HCT116 (cell line): Measurements from ENCODE around the gene TMTC2. TPM values are rescaled to one million over a fixed set of nuclear protein-coding genes. Genes with fewer than 3 reads are reported as not detected.

Source experiments
- ATAC-seq: fragments of 200-7000 bp; cut with Tn5 transposase; 2 replicates; pipeline ENCODE4 v1.9.1; 2020; ENCODE audit warnings: mild to moderate bottlenecking, moderate library complexity
- BruUV-seq: library from RNA; stranded (reverse); fragments of 400-500 nt; replicated peaks from 2 replicates; lab custom pipeline; 2021; lab: Mats Ljungman, UMichigan
- CTCF ChIA-PET: fragments of 300-600 bp; sonication (Branson Sonifier 250); formaldehyde crosslinking; loops from one replicate; lab custom pipeline; 2021; ENCODE audit warnings: antibody characterized with exemption; lab: Charles Lee
- POLR2A ChIA-PET: fragments of 300-600, 350-600 bp; sonication (Branson Sonifier 250); formaldehyde crosslinking; loops from one replicate; lab custom pipeline; 2021; ENCODE audit warnings: antibody characterized with exemption; lab: Charles Lee
- RAD21 ChIA-PET, 2 experiments: fragments of 300-600 bp; sonication (Branson Sonifier 250); formaldehyde crosslinking; loops; one replicate each; lab custom pipeline; 2023; ENCODE audit warnings: low total read pairs in 2 of 2; ENCODE audit not compliant: uncharacterized antibody in 2 of 2, unreplicated experiment in 2 of 2, low non-redundant PET in 1 of 2; lab: Charles Lee
- DNase-seq: peaks from one replicate; pipeline ENCODE4 v3.0.0-alpha.2; 2010; ENCODE audit warnings: low read depth, low spot score
- H2AFZ ChIP-seq: fragments of 200-600 bp; shearing (Covaris generic), sonication (generic); 2 replicates; pipeline ENCODE4 v1.6.1; 2017; ENCODE audit warnings: low read depth, mixed run types, mixed read lengths, antibody characterized with exemption, low read length; ENCODE audit not compliant: poor library complexity, severe bottlenecking
- H3K27ac ChIP-seq: 2 replicates; pipeline ENCODE4 v1.5.1; 2012; ENCODE audit warnings: low read depth, low read length
- H3K27me3 ChIP-seq: fragments of 200-600 bp; sonication (generic); 2 replicates; pipeline ENCODE4 v1.6.1; 2016; ENCODE audit warnings: mixed run types, low read length, mixed read lengths; ENCODE audit not compliant: insufficient read depth
- H3K36me3 ChIP-seq, 2 experiments: fragments of 200-500 bp in 1 of 2; fragments of 200-600 bp in 1 of 2; sonication (Bioruptor generic) in 1 of 2; sonication (generic) in 1 of 2; 2 replicates each; pipeline versions ENCODE4 v1.5.1 to v1.6.1; 2014 to 2016; ENCODE audit warnings: low read length in 2 of 2, inconsistent platforms in 1 of 2, mixed read lengths in 1 of 2, mixed run types in 1 of 2; ENCODE audit not compliant: insufficient read depth in 2 of 2, control insufficient read depth in 1 of 2
- H3K4me1 ChIP-seq, 2 experiments: fragments of 200-600 bp in 1 of 2; sonication (generic) in 1 of 2; 2 replicates each; pipeline versions ENCODE4 v1.5.1 to v1.6.1; 2012 to 2017; ENCODE audit warnings: low read length in 2 of 2, inconsistent platforms in 1 of 2, mild to moderate bottlenecking in 1 of 2, mixed read lengths in 1 of 2, mixed run types in 1 of 2, moderate library complexity in 1 of 2; ENCODE audit not compliant: insufficient read depth in 2 of 2, control insufficient read depth in 1 of 2
- H3K4me2 ChIP-seq: fragments of 200-600 bp; sonication (generic); 2 replicates; pipeline ENCODE4 v1.6.1; 2017; ENCODE audit warnings: mixed run types, low read length, mixed read lengths
- H3K4me3 ChIP-seq, 2 experiments: fragments of 200-600 bp in 1 of 2; sonication (generic) in 1 of 2; replicated peaks in 1 of 2; 2 replicates each; pipeline ENCODE4 v1.5.1; 2011 to 2016; ENCODE audit warnings: low read length in 2 of 2, control low read depth in 1 of 2, low read depth in 1 of 2, mild to moderate bottlenecking in 1 of 2, mixed read lengths in 1 of 2, mixed run types in 1 of 2
- H3K79me2 ChIP-seq: fragments of 200-600 bp; sonication (generic); 2 replicates; pipeline ENCODE4 v1.6.1; 2017; ENCODE audit warnings: mild to moderate bottlenecking, mixed run types, low read length, moderate library complexity, mixed read lengths; ENCODE audit not compliant: insufficient read depth
- H3K9ac ChIP-seq: fragments of 200-600 bp; sonication (generic); 2 replicates; pipeline ENCODE4 v1.6.1; 2016; ENCODE audit warnings: low read length, mixed read lengths
- H3K9me2 ChIP-seq: fragments of 200-600 bp; sonication (generic), shearing (Covaris generic); 2 replicates; pipeline ENCODE4 v1.6.1; 2017; ENCODE audit warnings: mixed run types, mild to moderate bottlenecking, moderate library complexity; ENCODE audit not compliant: insufficient read depth
- H3K9me3 ChIP-seq, 2 experiments: fragments of 200-500 bp in 1 of 2; fragments of 200-600 bp in 1 of 2; sonication (Bioruptor generic) in 1 of 2; sonication (generic) in 1 of 2; 2 replicates each; pipeline ENCODE4 v1.6.1; 2014 to 2017; ENCODE audit warnings: low read length in 2 of 2, mixed read lengths in 2 of 2, inconsistent platforms in 1 of 2, low read depth in 1 of 2, mild to moderate bottlenecking in 1 of 2, mixed run types in 1 of 2, moderate library complexity in 1 of 2; ENCODE audit not compliant: control insufficient read depth in 1 of 2, insufficient read depth in 1 of 2
- H4K20me1 ChIP-seq: fragments of 200-600 bp; sonication (generic), shearing (Covaris generic); 2 replicates; pipeline ENCODE4 v1.6.1; 2017; ENCODE audit warnings: mixed run types, mild to moderate bottlenecking, moderate library complexity; ENCODE audit not compliant: insufficient read depth
- CBX3 ChIP-seq: IDR thresholded peaks from 2 replicates; pipeline ENCODE4 v1.6.1; 2012; ENCODE audit warnings: low read depth
- EGR1 ChIP-seq: IDR thresholded peaks from 2 replicates; pipeline ENCODE4 v1.6.1; 2012; ENCODE audit warnings: low read depth
- ELF1 ChIP-seq: IDR thresholded peaks from 2 replicates; pipeline ENCODE4 v1.6.1; 2012; ENCODE audit warnings: low read depth, borderline replicate concordance
- EZH2 ChIP-seq: fragments of 200-600 bp; sonication (generic); IDR thresholded peaks from 2 replicates; pipeline ENCODE4 v1.6.1; 2017; ENCODE audit warnings: antibody characterized with exemption, mixed run types
- EZH2phosphoT487 ChIP-seq: fragments of 200-600 bp; IDR thresholded peaks from 2 replicates; pipeline ENCODE4 v1.6.1; 2018; ENCODE audit warnings: antibody characterized with exemption, borderline replicate concordance
- SIN3A ChIP-seq: IDR thresholded peaks from 2 replicates; pipeline ENCODE4 v1.6.1; 2012; ENCODE audit warnings: low read depth
- SP1 ChIP-seq: IDR thresholded peaks from 2 replicates; pipeline ENCODE4 v1.6.1; 2012; ENCODE audit warnings: low read depth
- YY1 ChIP-seq: IDR thresholded peaks from 2 replicates; pipeline ENCODE4 v1.6.1; 2011; ENCODE audit warnings: low read length, low read depth, moderate library complexity, mild to moderate bottlenecking; ENCODE audit not compliant: insufficient replicate concordance; ENCODE audit errors: extremely low read depth
- ZNF274 ChIP-seq: fragments of 200-500 bp; sonication (Bioruptor generic); IDR thresholded peaks from 2 replicates; pipeline ENCODE4 v1.6.1; 2014; ENCODE audit warnings: mild to moderate bottlenecking, low read depth, low read length, inconsistent platforms
- intact Hi-C: fragments of 100-400 bp; cut with micrococcal nuclease; formaldehyde crosslinking; loops from 2 replicates; pipeline ENCODE4 v1.10.0; 2022
- total RNA-seq: library from RNA; stranded (reverse); gene quantifications from one replicate; pipeline ENCODE4 v1.2.1, GENCODE V29; 2021; ENCODE audit not compliant: unreplicated experiment
- TF ChIP-seq, protein P1 (sequence below), 3 experiments: fragments of 200-600 bp in 1 of 3; sonication (generic) in 1 of 3; IDR thresholded peaks in 2 of 3; conservative IDR thresholded peaks in 1 of 3; 2 replicates each; pipeline ENCODE4 v1.5.1; 2012 to 2017; ENCODE audit warnings: low read depth in 2 of 3, low read length in 2 of 3, antibody characterized with exemption in 1 of 3, borderline replicate concordance in 1 of 3, control low read depth in 1 of 3, mild to moderate bottlenecking in 1 of 3, mixed read lengths in 1 of 3, mixed run types in 1 of 3, moderate library complexity in 1 of 3; ENCODE audit not compliant: insufficient read depth in 1 of 3
- TF ChIP-seq, protein P2 (sequence below): IDR thresholded peaks from 2 replicates; pipeline ENCODE4 v1.6.1; 2011; ENCODE audit warnings: mild to moderate bottlenecking, low read length, moderate library complexity; ENCODE audit not compliant: insufficient replicate concordance; ENCODE audit errors: extremely low read depth

TMTC2 gene
- total RNA-seq, 1 experiment from 2014 or later: 11.5 TPM

DNA sequence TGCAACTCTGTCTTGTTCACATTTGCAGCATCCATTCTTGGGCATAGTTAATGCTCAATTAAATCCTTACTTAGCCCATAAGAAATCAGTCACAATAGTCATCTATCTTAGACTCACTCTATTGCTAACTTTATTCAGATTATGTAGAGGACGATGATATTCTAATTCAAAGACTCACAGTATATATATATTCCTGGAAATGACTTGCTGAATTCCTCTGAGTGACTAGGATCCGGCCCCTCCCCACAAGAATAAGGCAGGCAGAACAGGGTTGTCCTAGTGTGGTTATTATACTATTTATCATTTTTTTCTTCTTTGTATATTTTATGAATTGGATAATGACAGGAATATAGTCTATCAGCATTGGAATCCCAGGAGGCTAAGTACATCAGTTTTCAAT lies 275.1 kb downstream of the TMTC2 start:
- no peak overlapping the region for H3K9ac ChIP-seq
- no peaks in the 10 kb centered on the region for H3K4me1 ChIP-seq
- no peaks in the 10 kb centered on the region for H3K79me2 ChIP-seq
- no peak overlapping the region for H2AFZ ChIP-seq
- ATAC-seq (no peak), DNase-seq (no peak)
- POLR2A ChIA-PET: no interaction called here
- CTCF ChIA-PET: no interaction called here
- H3K36me3 ChIP-seq: no peaks in the 10 kb centered on the region
- intact Hi-C loops: no loop called here
- no peaks in the 10 kb centered on the region for H3K9me2 ChIP-seq
- no peak overlapping the region for H3K4me2 ChIP-seq
- BruUV-seq: no TSS peak
- RAD21 ChIA-PET: no interaction called here
- no peak overlapping the region for H3K27ac ChIP-seq
- no peak overlapping the region for H3K4me3 ChIP-seq
- no peaks in the 10 kb centered on the region for H3K9me3 ChIP-seq
- TF ChIP-seq ZNF274: no peak
- no peak for TF ChIP-seq EZH2phosphoT487
- TF ChIP-seq, protein P1, sequence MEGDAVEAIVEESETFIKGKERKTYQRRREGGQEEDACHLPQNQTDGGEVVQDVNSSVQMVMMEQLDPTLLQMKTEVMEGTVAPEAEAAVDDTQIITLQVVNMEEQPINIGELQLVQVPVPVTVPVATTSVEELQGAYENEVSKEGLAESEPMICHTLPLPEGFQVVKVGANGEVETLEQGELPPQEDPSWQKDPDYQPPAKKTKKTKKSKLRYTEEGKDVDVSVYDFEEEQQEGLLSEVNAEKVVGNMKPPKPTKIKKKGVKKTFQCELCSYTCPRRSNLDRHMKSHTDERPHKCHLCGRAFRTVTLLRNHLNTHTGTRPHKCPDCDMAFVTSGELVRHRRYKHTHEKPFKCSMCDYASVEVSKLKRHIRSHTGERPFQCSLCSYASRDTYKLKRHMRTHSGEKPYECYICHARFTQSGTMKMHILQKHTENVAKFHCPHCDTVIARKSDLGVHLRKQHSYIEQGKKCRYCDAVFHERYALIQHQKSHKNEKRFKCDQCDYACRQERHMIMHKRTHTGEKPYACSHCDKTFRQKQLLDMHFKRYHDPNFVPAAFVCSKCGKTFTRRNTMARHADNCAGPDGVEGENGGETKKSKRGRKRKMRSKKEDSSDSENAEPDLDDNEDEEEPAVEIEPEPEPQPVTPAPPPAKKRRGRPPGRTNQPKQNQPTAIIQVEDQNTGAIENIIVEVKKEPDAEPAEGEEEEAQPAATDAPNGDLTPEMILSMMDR (IDR thresholded peaks at IDR 0.05 in 2 of 3, conservative IDR thresholded peaks at IDR 0.05 in 1 of 3; ENCODE audit: borderline replicate concordance in 1 of 3, insufficient read depth in 1 of 3, low read depth in 2 of 3, low read length in 2 of 3): no peak
- no peak for TF ChIP-seq CBX3
- no peak for TF ChIP-seq EGR1
- no peak for TF ChIP-seq SIN3A
- TF ChIP-seq, protein P2, sequence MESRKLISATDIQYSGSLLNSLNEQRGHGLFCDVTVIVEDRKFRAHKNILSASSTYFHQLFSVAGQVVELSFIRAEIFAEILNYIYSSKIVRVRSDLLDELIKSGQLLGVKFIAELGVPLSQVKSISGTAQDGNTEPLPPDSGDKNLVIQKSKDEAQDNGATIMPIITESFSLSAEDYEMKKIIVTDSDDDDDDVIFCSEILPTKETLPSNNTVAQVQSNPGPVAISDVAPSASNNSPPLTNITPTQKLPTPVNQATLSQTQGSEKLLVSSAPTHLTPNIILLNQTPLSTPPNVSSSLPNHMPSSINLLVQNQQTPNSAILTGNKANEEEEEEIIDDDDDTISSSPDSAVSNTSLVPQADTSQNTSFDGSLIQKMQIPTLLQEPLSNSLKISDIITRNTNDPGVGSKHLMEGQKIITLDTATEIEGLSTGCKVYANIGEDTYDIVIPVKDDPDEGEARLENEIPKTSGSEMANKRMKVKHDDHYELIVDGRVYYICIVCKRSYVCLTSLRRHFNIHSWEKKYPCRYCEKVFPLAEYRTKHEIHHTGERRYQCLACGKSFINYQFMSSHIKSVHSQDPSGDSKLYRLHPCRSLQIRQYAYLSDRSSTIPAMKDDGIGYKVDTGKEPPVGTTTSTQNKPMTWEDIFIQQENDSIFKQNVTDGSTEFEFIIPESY: no peak
- TF ChIP-seq SP1: no peak
- no peak for TF ChIP-seq ELF1
- no peak for TF ChIP-seq EZH2
- TF ChIP-seq YY1: no peak
- H3K27me3 ChIP-seq: no peaks in the 10 kb centered on the region
- H4K20me1 ChIP-seq: no peaks in the 10 kb centered on the region
